Stimulated activated naive CD4-positive, alpha-beta T cell treated with Interleukin-2 at 50 U/mL for 16 hours (primary cell): ENCODE results near the gene CHMP6.

ENCODE experiments used
- DNase-seq: peaks from one replicate; lab custom pipeline; 2025; lab: John Stamatoyannopoulos, UW

The CHMP6 gene

DNA sequence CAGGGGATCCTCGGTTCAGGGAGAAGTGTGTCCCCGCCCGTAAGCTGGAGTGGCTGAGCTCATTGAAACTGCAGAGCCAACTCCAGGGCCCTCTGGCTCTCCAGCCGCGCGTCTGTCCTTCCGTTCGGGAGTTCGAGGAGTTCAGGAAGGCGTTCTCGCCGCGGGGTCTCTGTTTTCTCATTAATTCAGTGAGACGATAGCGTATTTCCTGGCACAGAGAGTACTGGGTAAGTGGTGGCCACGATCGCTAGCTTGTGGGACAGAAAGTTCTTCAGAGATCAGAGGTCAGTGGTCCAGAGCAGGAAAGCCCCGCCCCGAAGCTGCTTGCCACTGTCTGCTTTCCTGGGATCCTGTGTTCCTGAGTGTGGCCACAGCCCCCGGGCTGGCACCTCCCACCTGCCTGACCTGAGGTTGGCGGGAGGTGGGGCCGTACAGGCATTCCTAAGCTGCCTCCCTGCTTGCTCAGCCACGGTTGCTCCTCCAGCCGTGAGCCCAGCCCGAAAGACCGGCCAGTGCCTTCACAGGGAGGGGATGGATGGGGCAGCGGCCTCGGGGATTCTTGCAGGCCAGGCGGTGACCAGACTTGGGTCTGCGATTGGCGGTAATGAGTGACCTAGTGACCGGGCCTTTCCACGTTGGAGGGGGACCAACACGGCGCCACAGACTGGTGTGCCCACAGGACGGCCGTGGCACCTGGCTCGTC lies 52.2 kb downstream of the CHMP6 start:
- no peak for DNase-seq

DNA sequence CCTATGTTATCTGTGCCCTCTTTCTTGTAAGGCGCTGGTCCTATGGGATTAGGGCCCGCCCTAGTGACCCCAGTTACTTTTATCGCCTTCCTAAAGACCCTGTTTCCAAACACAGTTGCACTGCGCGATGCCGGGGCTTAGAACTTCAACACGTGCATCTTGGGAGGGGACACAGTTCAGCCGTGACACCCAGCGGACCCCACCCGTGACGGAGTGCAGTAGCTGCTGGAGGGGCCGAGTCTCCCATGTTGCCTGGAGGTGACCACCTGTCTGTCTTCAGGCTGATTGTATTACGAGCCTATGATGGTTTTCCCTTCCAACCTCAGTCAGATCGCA lies 52.8 kb downstream of the CHMP6 start:
- DNase-seq, result no peak

DNA sequence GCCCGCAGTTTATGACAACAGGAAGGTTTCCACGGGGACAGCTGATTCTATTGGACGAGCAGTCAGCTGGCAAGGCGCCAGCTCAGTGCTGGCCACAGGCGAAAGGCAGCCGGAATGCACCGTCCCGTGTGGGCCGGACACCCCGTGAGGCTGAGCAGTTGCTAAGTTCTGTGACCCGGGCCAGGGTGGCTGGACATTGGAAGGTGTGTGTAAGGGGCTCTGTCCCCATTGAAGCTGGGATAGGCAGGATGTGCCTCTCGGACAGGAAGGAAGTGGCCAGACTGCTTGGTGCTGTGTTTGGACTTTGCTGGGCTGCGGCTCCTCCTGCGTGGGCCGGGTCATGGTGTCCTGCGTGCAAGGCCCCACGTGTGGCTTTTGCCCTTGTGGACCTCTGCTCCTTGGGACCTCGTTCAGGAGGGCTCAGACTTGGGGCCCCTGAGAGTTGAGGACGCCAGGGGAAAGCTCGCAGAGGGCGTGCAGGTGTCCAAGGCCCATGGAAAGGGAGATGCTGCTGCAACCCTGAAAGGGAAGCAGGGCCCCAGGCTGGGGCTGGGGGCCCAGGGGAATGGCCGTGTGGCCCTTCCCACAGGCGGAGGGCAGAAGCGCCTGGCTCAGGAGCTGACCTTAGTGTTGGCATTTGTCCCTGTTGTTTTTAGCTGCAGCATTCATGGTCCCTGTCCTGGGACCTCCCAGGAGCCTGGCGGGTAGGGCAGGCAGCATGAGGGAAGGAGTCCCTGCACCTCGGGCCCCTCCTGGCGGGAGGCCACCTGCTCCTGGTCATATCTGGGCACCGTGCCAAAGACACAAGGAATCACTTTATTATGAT lies 53.3 kb downstream of the CHMP6 start:
- DNase-seq, result no peak

DNA sequence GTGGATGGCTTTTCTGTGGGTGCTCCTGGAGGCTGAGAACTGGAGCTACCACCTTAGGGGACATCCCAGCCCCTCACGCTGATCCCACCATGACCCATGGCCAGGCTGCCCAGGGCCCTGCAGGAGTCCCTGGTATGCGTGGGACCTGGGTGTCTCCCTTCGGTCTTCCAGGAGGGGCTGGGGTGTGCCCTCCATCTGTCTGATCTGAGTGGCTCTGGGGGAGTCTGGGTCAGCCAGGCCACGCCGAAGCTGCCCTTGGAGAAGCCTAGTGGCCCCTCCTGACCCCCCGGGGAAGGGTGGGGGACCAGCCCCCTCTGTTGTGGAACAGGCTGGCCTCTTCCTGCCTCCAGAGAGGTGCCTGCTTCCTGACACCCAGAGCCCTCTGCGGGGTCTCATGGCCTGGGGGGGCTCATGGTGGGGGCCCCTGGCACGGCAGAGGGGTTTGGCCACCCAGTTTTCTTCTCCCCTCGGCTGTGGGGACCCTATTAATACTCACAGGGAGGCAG lies 54.0 kb downstream of the CHMP6 start:
- no peak for DNase-seq

DNA sequence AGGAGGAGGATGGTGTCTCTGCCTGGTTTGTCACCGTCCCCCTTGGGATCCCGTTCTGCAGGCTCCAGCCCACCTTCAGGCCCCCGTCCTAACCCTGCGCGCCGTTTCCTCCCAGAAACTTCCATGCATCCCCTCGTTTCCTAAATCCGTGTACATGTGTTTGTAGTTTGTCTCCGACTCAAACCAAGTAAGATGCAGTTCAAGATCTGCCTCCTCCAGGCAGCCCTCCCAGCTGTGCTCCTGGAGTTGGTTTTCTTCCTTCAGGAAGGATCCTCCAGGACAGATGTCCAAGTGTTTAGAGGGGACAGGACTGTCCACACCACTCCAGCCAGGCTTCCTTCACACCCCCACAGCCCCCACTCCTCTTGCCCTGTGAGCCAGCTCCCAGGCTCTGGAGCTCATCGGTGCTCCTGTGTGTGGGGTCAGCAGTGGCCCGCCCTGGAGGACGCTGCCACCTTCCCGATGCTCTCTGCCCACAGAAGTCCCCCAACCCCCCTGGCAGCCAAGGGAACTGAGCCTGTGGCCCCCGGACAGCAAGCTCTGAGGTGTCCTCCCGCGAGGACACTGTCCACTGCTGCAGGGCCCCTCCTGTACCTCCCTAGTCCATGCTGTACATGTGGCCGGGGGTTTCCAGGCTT lies 54.6 kb downstream of the CHMP6 start:
- no peak for DNase-seq

DNA sequence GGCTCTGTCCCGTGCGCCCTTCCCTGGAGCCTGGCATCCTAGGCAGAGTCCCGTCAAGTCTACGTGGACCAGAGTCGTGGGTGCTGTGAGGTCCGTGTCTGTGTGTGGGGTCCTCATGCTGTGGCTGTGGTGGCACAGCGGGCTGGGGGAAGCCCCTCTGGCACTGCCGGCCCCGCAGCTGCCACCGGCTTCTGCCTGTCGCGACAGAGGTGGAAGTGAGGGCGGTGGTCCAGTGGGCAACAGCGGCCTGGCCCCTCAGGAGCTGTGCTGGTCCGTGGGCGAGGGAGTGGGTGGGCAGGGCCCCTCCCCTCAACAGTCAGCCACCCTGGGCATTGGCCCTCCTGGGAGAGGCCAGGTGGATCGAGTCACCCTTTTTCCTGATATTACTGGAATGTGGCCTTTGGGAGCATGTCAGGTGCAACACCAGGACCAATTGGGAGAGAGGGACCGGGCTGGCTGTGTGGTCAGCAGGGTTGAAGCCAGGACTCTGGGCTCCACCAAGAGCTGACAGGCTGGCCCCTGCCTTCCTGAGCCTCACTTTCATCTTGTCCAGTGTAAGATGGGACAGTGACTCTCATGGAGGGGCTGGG lies 55.2 kb downstream of the CHMP6 start:
- no peak for DNase-seq

DNA sequence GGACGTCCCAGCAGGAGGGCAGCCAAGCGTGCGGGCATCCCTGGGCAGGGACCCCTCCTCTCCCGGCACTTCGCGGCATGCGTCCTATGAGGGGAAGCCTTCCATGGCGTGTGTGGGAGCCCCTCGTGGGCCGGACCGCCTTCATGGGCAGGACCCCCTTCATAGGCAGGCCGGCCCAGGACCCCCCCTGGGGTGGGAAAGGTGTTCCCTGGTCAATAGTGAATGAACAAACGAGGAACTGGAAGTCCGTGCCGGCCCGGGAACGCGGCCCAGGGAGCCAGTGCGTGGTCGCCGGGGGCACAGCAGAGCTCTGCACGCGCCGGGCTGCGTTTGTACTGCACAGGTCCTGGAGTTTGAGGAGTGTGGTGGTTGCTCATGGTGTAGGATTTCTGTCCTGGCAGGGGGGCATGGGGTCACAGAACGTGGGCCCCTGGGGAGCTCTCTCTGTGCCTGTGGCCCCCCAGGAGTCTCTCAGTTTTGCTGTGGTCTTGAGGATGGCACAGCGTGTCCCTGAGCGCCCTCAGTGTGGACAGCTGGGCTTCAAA lies 57.3 kb downstream of the CHMP6 start:
- no peak for DNase-seq

DNA sequence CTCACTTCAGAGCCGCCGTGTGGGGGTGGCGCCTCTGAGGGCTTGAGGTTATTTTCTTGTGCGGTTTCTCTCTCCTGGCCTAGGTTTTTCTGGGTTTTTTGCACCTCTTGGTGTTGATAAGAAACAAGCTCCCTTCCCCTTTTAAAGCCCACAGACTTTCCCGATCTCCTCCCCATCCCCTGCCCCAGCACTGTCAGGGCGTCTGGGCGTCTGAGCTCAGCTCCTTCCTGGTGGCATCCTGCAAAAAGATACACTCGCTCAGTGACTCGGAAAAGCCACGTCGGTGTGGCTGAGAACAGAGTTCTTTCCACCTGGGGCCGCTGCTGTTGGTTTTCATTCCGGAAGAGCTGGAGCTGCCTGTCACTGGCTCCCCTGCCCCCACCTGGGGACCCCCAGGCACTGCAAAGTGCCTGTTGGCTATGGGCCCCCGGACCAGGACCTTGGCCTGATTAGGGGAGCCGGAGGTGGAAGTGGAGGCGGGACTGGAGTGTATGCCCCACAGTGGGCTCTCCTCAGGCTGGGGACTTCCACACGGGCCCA lies 57.8 kb downstream of the CHMP6 start:
- DNase-seq, result no peak
